IPS-NIHi7 (cell line): ENCODE data around the gene CACNA1B.
A peak's percentile ranks its signal among the peaks of the same experiment; 100 is the strongest.
"Not testable (repeated sequence)": the region's sequence is repeated elsewhere in the genome, so short reads cannot be mapped to it uniquely, and the experiment has no call there.

Experiments
- DNase-seq: peaks from one replicate; pipeline ENCODE4 v3.0.0; 2012; ENCODE audit warnings: mixed read lengths; ENCODE audit errors: extremely low spot score

CACNA1B gene

DNA sequence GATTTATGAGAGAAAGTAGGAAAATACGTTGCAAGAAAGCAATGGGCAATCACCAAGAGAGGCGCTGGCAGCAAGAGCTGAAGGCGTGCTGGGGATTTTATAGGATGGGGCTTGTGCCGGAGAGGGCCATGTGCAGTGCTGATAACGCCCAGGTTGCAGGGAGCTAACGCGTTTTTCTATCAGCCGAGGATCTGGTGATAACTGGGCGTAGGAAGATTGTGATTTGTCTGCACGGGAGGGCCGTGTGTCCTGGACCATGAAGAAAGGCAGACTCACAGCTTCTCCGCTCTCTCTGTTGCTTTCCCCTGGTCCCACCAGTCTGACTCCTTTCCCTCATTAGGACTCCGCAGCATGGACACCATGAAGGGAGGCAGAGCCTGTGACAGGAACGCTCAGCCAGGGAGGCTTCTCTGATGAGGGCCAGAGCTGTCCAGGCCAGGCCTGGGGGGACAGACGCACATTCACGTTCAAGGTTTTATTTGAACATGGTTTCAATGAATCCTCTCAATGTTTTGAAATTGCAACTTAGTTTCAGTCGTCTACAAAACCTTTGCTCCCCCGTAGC is 11.9 kb upstream of the CACNA1B start:
- no peak for DNase-seq

DNA sequence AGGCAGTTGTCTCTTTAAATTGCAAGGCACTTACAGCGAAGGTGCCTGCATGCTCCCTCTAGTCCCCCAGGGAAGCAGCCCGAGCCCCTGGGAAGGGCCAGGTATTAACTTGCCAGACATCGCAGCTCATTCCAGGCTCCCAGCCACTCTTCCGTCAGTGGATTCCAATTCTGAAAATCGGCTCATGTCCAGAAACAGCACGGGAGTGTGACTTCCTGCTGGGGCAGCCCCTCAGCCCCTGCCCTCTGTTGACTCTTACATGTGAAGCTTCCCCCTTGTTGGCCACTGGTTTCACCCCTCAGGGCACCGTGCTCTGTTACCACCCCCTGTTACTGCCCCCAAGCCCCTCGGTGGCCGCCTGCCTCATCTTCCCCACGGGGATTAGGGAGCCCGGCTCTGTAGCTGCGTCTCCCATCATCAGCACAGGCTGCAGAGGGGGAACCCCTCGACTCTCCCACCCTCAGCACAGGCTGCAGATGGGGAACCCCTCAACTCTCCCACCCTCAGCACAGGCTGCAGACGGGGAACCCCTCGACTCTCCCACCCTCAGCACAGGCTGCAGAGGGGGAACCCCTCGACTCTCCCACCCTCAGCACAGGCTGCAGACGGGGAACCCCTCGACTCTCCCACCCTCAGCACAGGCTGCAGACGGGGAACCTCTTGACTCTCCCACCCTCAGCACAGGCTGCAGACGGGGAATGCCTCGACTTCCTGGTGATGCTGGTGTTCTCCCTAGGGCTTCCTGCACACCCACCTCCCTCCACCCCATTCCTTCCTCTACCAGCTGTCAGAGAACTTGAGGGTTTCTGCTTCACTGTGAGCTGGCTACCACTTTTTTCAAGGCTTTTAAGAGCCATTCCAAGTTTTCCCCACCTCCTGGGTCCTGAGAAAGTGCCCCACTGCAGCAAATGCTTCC is 11.1 kb upstream of the CACNA1B start:
- DNase-seq: no peak

DNA sequence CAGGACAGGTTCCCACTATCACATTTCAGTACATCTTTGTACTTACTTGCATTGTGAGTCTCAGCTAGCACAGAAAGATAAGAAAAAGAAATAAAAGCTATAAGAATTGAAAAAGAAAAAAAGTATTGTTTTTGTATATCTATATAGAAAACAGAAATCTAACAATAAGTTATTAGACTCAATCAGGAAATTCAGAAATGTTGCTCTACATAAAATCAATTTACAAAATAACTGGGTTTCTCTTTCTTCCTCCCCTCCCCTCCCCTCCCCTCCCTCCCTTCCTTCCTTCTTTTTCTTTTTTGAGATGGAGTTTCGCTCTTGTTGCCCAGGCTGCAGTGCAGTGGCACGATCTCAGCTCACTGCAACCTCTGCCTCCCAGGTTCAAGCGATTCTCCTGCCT is 7.2 kb upstream of the CACNA1B start:
- no peak for DNase-seq

DNA sequence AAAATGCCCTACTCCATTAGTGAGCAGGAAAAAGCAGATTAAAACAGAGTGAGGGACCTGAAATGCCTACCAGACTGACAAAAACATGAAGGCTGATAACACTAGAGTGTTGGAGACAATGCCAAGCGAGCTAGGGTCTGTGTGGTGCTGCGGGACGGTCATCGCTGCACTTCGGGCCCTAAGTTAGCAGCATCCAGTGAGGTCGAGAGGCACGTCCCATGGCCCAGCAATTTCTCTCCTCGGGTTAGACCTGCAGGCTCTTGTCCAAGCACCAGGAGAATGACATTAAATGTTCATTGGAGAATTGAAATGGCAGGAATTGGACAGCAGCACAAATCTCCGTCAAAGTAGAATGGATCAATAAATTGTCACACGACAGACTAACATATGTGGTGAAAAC is 5.3 kb upstream of the CACNA1B start:
- no peak for DNase-seq

DNA sequence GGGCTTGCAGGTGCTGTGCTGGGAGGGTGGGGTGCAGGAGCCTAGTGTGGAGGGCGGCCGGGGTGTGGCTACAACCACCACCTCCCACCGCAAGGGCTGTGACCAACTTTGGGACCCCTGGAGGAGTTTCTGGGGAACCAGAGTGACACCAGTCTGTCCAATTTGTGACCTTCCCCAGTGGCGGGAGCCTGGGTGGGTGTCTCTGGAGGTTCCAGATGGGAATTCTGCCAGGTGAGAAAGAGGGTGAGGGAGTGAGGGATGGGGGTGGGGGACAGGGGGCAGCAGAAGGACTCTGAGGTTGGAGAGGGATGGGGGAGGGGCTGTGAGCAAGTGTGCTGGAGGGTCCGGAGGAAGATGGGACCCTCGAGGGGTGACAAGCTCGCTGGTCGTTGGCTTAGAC is 4.2 kb upstream of the CACNA1B start:
- DNase-seq: no peak

DNA sequence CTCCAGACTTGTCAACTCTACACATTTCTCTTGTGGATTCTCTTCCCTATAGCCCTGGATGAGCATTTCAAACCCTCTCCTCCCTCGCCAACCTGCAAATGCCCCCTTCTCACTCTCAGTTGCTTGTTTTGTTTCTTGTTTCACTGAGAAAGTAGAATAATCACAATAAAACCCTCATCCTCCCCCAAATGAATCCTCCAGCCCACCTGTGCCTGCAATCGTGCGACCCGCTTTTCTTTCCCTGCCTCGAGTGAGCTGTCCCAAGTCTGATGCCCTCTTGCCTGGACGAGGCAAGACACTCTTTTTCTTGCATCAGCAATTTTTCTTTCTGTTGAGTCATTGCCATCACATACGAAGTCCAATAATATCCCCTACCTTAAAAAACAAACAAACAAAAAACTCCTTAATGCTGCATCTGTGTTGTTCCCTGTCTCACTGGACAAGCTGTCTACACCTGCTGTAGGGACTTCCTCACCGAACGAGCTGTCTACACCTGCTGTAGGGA is 3.7 kb upstream of the CACNA1B start:
- no peak for DNase-seq

DNA sequence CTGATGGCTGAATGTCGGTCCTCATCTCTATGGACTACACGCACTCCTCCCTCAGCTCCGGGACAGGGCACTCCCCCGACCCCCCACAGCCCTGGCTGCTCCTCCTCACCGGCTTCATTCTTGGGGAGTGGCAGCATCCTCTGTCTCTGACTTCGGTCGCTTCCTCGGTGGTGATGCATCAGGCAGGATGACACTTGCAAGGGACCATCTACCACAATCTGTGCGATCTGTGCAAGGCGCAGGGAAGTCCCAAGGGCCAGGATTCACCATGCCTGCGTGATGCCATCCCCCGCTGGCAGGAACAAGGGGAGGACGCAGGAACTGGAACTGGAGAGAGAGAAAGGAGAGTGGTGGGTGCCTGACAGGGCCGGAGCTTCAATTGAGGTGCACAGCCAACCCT is 2.2 kb upstream of the CACNA1B start:
- no peak for DNase-seq

DNA sequence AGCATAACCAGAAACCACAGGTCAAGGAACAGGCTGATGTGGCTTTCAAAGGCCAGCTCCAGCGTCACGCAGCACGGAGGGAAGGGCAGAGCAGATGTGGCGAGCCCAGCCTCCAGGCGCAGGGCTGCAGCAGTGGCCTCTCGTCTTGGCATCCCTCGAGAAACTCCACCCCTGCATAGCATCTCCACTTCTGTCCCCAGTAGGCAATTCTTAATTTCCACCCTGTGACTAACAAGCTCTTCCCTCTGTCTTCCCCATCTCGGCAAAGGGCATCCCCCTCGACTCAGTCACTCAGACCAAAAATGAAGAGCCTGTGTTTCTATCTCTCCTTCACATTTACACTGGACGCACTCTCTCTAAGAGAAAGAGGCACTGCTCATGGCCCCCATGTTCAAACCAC is 1.7 kb upstream of the CACNA1B start:
- DNase-seq: no peak

DNA sequence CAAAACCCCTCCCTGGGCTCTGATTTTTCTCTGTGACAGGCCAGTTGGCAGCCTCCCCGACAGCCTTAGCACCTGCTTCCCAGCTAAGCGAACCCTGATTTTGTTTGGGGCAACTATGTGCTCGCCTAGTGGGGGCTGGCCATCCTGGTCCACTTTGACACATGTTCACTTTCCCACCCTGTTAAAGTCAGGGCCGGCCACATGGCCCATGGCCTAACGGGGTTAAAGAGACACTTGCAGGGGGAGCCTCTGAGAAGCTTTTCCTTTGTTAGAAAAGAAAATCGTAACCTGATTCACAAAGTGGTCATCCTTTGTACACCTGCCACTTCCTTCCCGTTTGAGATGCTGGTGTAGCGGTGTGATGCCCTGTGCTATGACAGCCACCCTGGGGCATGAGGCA is 1.3 kb upstream of the CACNA1B start:
- DNase-seq: no peak

DNA sequence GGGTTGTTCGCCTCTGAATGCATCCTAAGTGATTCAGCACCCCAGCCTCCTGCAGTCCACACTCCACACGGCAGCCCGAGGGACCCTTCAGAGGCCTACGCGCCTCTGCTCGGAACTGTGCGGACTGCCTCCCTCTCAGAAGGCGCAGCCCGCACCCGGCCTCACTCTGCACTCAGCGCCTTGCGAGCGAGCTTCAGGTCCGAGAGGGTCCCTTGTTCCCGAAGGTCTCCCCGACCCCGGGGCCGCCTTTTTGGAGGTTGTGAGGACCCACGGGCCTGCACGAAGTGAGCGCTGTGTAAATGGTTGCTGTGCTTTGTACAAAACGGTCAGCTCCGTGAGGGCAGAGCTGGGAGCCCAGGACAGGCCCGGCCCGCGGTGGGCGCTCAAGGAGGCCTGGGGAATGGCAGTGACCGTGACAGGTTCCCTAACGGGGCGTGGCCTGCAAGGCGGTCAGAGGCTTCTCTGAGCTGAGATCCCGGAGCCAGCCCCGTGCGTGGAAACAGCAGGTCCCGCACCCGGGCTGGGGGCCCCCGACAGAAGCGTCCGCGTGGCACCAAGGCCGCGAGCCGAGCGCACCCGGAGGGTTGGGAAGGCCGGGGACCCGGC is 698 bp upstream of the CACNA1B start:
- no peak for DNase-seq

DNA sequence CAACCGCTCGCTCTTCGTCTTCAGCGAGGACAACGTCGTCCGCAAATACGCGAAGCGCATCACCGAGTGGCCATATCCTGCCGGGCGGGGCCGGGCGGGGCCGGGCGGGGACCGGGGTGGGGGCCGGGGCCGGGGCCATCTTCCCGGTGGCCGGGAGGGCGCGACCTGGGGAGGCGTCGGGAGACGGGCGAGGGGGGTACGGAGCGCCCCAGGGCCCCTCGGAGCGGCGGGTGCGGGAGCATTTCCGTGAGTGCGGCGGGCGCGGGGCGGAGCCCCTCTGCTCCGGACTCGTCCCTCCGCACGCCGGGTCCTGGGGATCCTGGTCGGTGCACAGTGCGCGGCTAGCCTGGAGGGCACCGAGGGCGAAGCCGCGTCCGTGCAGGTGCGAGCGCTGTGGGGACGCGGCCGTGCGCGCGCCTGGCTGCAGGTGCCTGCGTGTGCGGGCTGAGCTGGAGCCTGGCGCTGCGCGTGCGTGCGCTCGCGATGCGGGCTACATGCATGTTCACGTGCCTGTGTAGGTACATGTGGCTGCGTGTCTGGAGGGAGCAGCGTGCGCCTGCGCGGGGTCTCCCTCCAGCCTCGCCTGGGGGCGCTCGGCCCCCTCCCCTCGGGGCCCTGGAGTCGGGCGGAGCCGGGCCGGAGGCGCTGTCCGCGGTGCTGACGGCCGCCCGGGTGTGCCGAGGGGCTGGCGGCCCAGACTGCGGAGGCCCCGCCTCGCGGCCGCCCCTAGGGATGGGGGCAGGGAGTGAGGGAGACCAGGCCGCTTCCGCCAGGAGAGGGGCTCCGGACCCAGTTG is 762 bp downstream of the CACNA1B start:
- DNase-seq: peak; percentile 95

DNA sequence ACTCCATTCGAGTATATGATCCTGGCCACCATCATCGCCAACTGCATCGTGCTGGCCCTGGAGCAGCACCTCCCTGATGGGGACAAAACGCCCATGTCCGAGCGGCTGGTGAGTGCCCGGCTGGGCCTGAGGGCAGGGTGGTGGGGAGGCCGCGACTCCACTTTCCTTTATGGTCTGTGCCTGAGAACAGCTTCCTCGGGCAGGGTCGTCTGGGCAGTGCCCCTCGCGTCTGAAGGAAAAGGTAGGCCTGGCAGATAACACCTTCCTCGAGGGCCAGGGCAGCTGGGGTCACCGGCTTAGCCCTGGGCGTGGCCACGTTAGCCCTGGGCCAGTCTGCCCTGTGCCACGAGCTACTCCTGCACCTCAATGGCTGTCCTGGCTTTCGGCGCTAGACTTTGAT is 1.5 kb downstream of the CACNA1B start:
- DNase-seq: no peak

DNA sequence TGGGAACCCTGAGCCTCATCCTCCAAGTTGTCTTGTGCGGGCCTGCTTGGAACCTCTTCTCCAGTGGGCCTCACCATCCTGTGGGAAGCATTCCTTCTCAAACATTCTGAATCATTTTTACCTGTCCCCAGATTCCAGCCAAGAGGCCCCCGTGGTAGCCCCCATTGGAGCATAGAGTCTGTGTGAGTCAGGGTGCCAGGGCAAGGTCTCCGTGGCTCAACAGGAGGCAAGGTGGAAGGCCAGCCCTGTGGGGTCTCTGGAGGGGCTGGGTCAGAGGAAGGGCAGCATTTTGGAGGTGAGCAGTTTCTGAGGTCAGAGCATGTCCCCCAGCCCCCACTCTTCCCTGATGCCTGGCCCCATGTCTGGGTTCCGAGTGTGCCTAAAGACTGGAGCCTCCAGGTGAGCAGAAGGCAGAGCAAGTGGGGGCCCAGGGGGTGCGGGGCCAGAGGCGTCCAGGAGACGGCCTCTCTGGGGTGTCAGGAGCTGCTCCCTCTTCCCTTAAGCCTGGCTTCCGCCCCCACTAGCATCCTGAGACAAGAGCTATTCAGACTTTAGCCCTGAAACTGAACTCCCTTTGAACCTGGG is 2.1 kb downstream of the CACNA1B start:
- DNase-seq: no peak

DNA sequence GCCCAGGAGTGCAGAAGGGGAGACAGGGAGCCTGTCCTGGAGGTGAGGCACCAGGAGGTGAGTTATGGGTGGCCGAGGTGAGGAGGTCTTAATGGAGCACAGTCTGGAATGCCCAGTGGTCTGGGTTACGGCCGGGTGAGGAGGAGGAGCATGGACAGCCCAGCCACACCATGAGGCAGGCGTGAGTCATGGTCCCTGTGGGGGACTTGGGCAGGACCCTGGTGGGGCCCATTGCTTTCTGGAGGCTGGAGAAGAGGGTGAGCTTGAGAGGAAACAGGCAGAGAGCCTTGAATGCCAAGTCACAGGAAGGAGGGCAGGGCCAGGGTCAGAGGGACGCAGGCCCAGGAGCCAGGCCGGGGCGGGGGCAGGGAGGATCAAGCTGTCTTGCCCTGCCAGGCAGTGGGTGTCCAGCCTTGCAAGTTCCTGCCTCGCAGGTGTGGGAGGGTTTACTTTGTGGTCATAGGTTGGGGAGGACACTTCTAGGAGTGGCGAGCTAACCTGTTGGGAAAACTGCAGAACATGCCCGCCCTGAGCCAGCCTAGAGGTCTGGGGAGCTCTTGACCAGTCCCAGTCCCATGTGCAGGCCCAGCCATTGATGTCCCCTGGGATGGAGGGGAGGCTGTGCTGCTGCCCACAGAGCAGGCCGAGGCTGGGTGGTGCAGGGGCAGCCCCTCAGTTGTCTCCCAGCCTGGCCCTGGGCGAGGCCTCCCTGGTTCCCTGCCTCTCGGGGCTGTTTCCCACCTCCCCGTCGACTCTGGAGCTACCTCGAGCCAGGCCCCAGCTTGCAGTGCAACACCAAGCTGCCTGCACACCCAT is 2.8 kb downstream of the CACNA1B start:
- no peak for DNase-seq

DNA sequence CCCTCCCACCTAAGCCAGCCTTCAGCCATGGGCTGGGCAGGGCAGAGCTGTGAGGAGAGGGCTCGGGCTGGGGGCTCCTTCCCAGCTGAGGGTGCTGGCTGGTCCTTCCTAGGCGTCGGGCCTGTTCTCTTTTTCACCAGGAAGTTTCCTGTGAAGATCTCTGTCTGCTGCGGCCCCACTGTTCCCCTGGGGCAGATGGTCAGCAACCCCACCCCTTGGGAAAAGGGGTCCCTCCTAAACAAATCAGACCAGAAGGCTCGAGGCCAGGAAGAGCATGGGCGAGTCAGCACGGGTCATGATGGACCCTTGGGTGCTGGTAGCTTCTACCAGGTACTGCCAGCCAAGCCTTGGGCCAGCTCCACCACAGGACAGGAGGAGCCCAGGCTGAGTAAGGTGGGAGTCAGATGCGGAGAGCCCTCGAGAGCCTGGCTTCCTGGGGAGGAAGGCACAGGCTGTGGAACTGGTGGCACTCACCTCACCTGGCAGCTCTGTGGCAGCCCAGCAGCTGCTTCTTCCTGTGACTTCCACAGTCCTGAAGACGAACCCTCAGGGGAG is 3.5 kb downstream of the CACNA1B start:
- no peak for DNase-seq

DNA sequence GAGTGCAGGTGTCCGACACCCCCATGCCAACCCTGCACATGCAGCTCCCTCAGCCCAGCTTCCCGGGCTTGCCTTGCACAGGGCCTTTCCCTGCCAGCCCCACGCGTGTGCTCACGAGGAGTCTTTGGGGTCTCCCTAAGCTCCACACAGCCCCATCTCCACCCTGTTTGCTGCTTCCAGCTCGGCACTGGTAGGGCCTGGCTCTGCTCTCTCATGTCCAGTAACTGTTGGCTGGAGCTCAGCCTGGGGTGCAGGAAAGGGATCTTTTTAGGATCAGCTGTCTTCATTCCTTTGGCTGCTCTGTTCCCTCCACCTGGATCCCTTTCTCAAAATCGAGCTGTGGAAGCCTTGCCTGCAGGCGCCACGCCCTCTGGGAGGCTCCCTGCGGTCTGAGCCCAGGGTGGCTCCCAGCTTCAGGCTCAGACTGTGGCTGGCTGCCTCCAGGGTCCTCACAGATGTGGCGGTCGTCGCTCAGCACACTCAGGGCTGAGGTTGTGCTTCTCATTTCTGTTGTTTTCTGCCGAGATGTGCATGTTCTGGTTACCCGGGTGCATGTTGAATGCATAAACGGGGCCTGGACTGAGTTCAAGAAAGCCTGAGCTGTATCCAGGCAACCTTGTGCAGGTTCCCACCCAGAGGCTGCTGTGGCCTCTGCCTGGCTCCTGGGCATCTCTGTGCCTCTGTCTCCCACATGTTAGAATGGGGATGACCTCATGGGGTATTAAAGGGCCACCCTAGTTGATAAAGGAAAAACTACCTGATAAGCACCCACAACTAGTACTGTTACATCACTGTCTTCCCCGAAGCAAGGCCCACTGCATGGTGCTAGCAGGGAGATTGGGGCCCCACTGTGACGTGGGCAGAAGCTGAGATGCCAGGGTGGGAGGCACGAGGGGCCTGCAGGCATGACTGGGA is 4.3 kb downstream of the CACNA1B start:
- no peak for DNase-seq

DNA sequence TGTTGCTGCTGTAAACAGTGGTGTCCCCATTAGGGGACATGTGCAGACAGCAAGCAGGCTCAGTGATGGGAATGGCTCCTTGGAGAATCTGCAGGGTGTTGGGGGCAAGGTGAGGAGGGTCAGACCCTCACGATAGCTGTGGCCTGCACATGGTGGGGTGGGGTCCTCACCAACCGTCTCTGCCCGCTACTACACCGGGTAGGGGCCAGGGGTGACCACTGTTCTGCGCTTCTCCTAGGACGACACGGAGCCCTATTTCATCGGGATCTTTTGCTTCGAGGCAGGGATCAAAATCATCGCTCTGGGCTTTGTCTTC is 4.9 kb downstream of the CACNA1B start:
- DNase-seq: no peak

DNA sequence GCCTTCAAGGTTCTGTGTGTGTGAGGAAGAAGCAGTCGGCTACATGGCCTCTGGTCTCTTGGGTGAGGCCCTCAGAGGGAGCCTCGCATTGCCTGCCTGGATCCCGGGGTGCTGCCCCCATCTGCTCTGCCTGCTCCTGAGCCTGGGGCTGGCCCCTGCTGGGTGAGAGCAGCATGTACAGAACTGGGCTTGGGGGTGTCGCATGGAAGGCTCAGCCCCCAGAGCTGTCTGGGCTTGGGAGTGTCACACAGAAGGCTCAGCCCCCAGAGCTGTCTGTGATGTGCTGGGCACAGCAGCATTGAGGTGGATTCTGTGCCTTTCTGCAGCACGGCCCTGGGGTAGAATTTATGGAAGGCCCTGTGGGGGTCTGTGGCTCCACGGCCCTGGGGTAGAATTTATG is 6.4 kb downstream of the CACNA1B start:
- DNase-seq: not testable (repeated sequence)

DNA sequence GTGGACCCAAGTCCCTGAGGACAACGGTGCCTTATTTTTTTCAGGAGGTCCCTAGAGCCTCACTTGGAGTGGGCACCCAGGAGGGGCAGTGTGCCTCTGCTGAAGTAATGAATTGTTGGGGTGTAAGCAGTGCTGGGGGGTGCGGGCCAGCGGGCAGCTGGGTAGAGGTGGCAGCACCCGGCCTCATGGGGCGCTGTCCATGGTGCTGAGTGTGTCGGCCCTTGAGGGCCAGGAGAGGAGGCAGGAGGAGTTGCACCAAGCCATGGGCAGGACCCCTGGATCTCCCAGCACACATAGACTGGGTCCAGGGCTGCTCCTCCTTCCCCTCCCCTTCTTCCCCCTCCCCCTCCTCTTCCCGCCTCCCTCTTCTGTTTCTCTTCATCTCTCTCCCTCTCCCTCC is 7.0 kb downstream of the CACNA1B start:
- DNase-seq: not testable (repeated sequence)

DNA sequence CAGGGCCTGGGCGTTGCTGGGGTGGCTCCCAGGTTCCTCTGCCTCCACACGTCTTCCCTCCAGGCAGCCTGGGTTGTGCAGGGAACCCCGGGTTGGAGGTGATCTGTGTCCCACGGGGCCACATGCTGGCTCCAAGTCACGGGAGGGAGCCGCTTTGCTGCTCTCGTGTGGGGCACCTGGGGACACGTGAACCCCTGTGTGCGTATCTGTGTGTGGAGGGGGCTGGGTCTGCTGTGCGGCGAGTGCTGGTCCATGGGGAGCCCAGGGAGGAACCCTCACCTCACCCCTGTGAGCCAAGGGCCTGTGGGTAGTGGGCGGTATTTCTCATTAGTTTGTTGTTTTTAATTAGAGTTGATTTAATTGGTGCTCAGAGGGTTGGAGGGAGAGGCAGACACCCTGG is 7.5 kb downstream of the CACNA1B start:
- not testable (repeated sequence) for DNase-seq
